HL-60 (cell line): ENCODE data around the gene DZIP1L.
"Not testable (repeated sequence)": the region's sequence is repeated elsewhere in the genome, so short reads cannot be mapped to it uniquely, and the experiment has no call there.

ENCODE experiments used
- DNase-seq, 2 experiments: peaks; one replicate each; pipeline ENCODE4 v3.0.0-alpha.2; 2010 to 2020; ENCODE audit warnings: low read depth in 1 of 2, low spot score in 1 of 2
- H3K27ac ChIP-seq: fragments of 250-450 bp; sonication (Bioruptor Pico); replicated peaks from 2 replicates; pipeline ENCODE4 v1.5.1; 2020; ENCODE audit warnings: mild to moderate bottlenecking, moderate library complexity
- H3K27me3 ChIP-seq: fragments of 250-450 bp; sonication (Bioruptor Pico); 2 replicates; pipeline ENCODE4 v1.5.1; 2021; ENCODE audit warnings: mild to moderate bottlenecking, moderate library complexity; ENCODE audit not compliant: insufficient read depth, poor library complexity, severe bottlenecking
- H3K4me3 ChIP-seq: replicated peaks from 2 replicates; pipeline ENCODE4 v1.5.1; 2011; ENCODE audit warnings: mild to moderate bottlenecking, control low read depth, low read length; ENCODE audit not compliant: insufficient read depth
- CTCF ChIP-seq: IDR thresholded peaks from one replicate; pipeline ENCODE4 v1.5.1; 2011; ENCODE audit warnings: low read length, control low read depth, inconsistent platforms; ENCODE audit not compliant: insufficient read depth
- GABPA ChIP-seq: IDR thresholded peaks from 2 replicates; pipeline ENCODE4 v1.6.1; 2012; ENCODE audit warnings: low read depth
- POLR2AphosphoS5 ChIP-seq: IDR thresholded peaks from 2 replicates; pipeline ENCODE4 v1.6.1; 2012; ENCODE audit warnings: low read depth
- REST ChIP-seq: IDR thresholded peaks from 2 replicates; pipeline ENCODE4 v1.6.1; 2012; ENCODE audit warnings: low read depth; ENCODE audit not compliant: insufficient replicate concordance

DZIP1L gene

GRCh38 chr3:138103466-138103865, 11.9 kb downstream of the DZIP1L start:
- Histone ChIP-seq H3K27me3 (no peaks in the 10 kb centered on the region), H3K27ac (no peak overlapping the region), H3K4me3 (no peak overlapping the region)
- TF ChIP-seq GABPA = no peak
- no peak for TF ChIP-seq REST
- TF ChIP-seq CTCF = no peak
- no peak for DNase-seq

- H3K27ac ChIP-seq, H3K27me3 ChIP-seq, H3K4me3 ChIP-seq, DNase-seq: not testable (repeated sequence)
- TF ChIP-seq CTCF = peak; percentile 10
These were observed 14.0 kb downstream of the DZIP1L start for GRCh38 chr3:138101351-138101940.

- no peaks in the 10 kb centered on the region for H3K27me3 ChIP-seq
- no peak for TF ChIP-seq CTCF
- no peak for DNase-seq
- H3K27ac ChIP-seq = no peak overlapping the region
- no peak overlapping the region for H3K4me3 ChIP-seq
These were observed 16.0 kb downstream of the DZIP1L start for GRCh38 chr3:138099417-138099816.

- Histone ChIP-seq H3K27ac (no peak overlapping the region), H3K4me3 (no peak overlapping the region), H3K27me3 (no peaks in the 10 kb centered on the region)
- no peak for TF ChIP-seq POLR2AphosphoS5
- peak; percentile 32 for TF ChIP-seq CTCF
- DNase-seq = no peak
These were observed 17.9 kb downstream of the DZIP1L start for GRCh38 chr3:138097192-138098172.
